ENCODE measurements around the gene UPF1.

The UPF1 gene

DNA sequence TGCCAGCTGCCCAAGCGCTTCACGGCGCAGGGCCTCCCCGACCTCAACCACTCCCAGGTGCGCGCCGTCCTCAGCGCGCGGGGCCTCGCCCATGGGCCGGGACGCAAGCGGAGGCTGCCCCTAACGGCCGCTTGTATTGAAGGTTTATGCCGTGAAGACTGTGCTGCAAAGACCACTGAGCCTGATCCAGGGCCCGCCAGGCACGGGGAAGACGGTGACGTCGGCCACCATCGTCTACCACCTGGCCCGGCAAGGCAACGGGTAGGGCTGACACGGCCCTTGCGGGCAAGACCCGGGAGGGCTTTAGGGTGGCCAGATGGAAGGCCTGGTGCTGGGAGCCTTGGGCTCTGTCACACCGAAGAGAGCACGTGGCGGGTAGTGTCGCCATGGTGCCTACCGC is 23.2 kb downstream of the UPF1 start:
- no peaks in the 10 kb centered on the region for H3K9me3 ChIP-seq (ENCODE audit: insufficient read depth, low read length)
- H3K36me3 ChIP-seq (ENCODE audit: insufficient read depth, insufficient read length, low read length) = peaks cover 98% of the 10 kb centered on the region
- no peak overlapping the region for H3K4me3 ChIP-seq (ENCODE audit: insufficient read length, low read depth)
- peaks cover 14% of the 10 kb centered on the region for H3K4me1 ChIP-seq (ENCODE audit: insufficient read depth, insufficient read length)
- DNase-seq (ENCODE audit: low read depth, low spot score) = no peak
- no peak overlapping the region for H3K9ac ChIP-seq (ENCODE audit: insufficient read length, low read depth)
- TF ChIP-seq ZNF274 (IDR thresholded peaks at IDR 0.05; ENCODE audit: low read depth, low read length) = no peak
- no peak for TF ChIP-seq SUZ12 (IDR thresholded peaks at IDR 0.05; ENCODE audit: extremely low read depth, insufficient read depth, insufficient read length)
- no peak for TF ChIP-seq YY1 (IDR thresholded peaks at IDR 0.05; ENCODE audit: insufficient read depth, insufficient read length)
- H3K27me3 ChIP-seq (ENCODE audit: insufficient read depth, insufficient read length) = no peaks in the 10 kb centered on the region

DNA sequence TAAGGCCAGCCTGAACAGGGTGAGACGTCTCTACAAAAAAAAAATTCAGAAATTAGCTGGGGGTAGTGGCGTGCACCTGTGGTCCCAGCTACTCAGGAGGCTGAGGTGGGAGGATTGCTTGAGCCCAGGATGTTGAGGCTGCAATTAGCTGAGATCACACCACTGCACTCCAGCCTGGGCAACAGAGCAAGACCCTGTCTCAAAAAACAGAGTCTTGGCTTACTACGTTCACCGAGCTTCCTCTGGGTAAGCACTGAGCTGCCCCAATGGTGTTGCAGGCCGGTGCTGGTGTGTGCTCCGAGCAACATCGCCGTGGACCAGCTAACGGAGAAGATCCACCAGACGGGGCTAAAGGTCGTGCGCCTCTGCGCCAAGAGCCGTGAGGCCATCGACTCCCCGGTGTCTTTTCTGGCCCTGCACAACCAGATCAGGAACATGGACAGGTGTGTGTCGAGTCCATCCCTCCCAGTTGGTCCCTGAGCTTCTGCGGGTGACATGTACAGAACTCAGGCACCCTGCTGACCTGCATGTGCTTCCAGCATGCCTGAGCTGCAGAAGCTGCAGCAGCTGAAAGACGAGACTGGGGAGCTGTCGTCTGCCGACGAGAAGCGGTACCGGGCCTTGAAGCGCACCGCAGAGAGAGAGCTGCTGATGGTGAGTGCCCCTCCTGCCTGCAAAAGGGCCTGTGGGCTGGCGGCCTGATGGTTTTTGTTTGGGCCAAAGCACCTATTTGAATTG is 24.1 kb downstream of the UPF1 start:
- DNase-seq (ENCODE audit: low read depth, low spot score) = no peak
- peaks cover 98% of the 10 kb centered on the region for H3K36me3 ChIP-seq (ENCODE audit: insufficient read depth, insufficient read length, low read length)
- TF ChIP-seq SUZ12 (IDR thresholded peaks at IDR 0.05; ENCODE audit: extremely low read depth, insufficient read depth, insufficient read length) = no peak
- TF ChIP-seq YY1 (IDR thresholded peaks at IDR 0.05; ENCODE audit: insufficient read depth, insufficient read length) = no peak
- no peak for TF ChIP-seq ZNF274 (IDR thresholded peaks at IDR 0.05; ENCODE audit: low read depth, low read length)

DNA sequence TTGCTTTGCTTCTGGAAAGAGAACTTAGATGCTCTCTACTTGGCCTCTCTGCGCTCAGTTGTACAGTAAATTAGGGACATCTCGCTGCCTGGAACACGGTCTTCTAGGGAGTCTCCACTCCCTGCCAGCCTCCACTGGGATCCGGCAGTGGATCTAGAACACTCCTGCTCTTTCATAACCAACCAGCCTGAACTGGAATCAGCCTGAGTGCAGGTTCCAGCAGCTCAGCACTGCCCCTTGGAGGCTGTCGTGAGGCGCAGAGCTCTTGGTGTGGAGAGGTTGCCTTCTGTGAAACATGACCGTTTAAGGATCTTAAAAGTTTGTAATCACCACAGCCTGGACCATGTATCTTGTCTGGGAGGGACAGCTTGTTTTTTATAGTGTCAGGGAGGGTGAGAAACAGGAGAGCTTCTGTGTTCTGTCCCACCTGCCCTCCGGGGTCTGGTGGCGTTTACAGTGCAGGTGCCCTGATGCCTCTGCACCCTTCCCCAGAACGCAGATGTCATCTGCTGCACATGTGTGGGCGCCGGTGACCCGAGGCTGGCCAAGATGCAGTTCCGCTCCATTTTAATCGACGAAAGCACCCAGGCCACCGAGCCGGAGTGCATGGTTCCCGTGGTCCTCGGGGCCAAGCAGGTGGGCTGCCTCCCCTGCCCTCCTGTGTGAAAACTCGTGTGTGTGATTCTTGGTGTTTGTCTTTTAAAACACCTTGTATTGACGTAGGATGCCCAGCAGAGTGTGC is 24.8 kb downstream of the UPF1 start:
- Histone ChIP-seq H3K9ac (ENCODE audit: insufficient read length, low read depth) (peak overlapping the region; percentile 8), H3K4me1 (ENCODE audit: insufficient read depth, insufficient read length) (peaks cover 8% of the 10 kb centered on the region), H3K4me3 (ENCODE audit: insufficient read length, low read depth) (no peak overlapping the region), H3K36me3 (ENCODE audit: insufficient read depth, insufficient read length, low read length) (peaks cover 98% of the 10 kb centered on the region), H3K27me3 (ENCODE audit: insufficient read depth, insufficient read length) (no peaks in the 10 kb centered on the region), H3K9me3 (ENCODE audit: insufficient read depth, low read length) (no peaks in the 10 kb centered on the region)
- DNase-seq (ENCODE audit: low read depth, low spot score) = no peak
- no peak for TF ChIP-seq SUZ12 (IDR thresholded peaks at IDR 0.05; ENCODE audit: extremely low read depth, insufficient read depth, insufficient read length)
- no peak for TF ChIP-seq ZNF274 (IDR thresholded peaks at IDR 0.05; ENCODE audit: low read depth, low read length)
- no peak for TF ChIP-seq YY1 (IDR thresholded peaks at IDR 0.05; ENCODE audit: insufficient read depth, insufficient read length)

More for the DNA sequence above, 24.1 kb downstream of the UPF1 start:
- Histone ChIP-seq H3K27me3 (ENCODE audit: insufficient read depth, insufficient read length) (no peaks in the 10 kb centered on the region), H3K4me1 (ENCODE audit: insufficient read depth, insufficient read length) (peaks cover 8% of the 10 kb centered on the region), H3K4me3 (ENCODE audit: insufficient read length, low read depth) (no peak overlapping the region), H3K9ac (ENCODE audit: insufficient read length, low read depth) (no peak overlapping the region), H3K9me3 (ENCODE audit: insufficient read depth, low read length) (no peaks in the 10 kb centered on the region)

DNA sequence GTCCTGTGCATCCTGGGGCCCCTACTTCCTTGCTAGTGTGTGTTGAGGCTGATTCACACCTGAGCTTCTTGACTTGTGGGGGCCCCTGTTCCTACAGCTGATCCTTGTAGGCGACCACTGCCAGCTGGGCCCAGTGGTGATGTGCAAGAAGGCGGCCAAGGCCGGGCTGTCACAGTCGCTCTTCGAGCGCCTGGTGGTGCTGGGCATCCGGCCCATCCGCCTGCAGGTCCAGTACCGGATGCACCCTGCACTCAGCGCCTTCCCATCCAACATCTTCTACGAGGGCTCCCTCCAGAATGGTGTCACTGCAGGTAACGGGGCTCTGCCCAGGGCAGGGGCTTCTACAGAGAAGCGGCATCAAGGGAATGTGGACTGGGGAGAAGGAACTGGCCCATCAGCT is 25.5 kb downstream of the UPF1 start:
- peaks cover 8% of the 10 kb centered on the region for H3K4me1 ChIP-seq (ENCODE audit: insufficient read depth, insufficient read length)
- no peaks in the 10 kb centered on the region for H3K9me3 ChIP-seq (ENCODE audit: insufficient read depth, low read length)
- no peak overlapping the region for H3K4me3 ChIP-seq (ENCODE audit: insufficient read length, low read depth)
- no peak overlapping the region for H3K9ac ChIP-seq (ENCODE audit: insufficient read length, low read depth)
- TF ChIP-seq ZNF274 (IDR thresholded peaks at IDR 0.05; ENCODE audit: low read depth, low read length) (no peak), YY1 (IDR thresholded peaks at IDR 0.05; ENCODE audit: insufficient read depth, insufficient read length) (no peak), SUZ12 (IDR thresholded peaks at IDR 0.05; ENCODE audit: extremely low read depth, insufficient read depth, insufficient read length) (no peak)
- H3K27me3 ChIP-seq (ENCODE audit: insufficient read depth, insufficient read length) = no peaks in the 10 kb centered on the region
- DNase-seq (ENCODE audit: low read depth, low spot score) = no peak
- H3K36me3 ChIP-seq (ENCODE audit: insufficient read depth, insufficient read length, low read length) = peaks cover 98% of the 10 kb centered on the region

DNA sequence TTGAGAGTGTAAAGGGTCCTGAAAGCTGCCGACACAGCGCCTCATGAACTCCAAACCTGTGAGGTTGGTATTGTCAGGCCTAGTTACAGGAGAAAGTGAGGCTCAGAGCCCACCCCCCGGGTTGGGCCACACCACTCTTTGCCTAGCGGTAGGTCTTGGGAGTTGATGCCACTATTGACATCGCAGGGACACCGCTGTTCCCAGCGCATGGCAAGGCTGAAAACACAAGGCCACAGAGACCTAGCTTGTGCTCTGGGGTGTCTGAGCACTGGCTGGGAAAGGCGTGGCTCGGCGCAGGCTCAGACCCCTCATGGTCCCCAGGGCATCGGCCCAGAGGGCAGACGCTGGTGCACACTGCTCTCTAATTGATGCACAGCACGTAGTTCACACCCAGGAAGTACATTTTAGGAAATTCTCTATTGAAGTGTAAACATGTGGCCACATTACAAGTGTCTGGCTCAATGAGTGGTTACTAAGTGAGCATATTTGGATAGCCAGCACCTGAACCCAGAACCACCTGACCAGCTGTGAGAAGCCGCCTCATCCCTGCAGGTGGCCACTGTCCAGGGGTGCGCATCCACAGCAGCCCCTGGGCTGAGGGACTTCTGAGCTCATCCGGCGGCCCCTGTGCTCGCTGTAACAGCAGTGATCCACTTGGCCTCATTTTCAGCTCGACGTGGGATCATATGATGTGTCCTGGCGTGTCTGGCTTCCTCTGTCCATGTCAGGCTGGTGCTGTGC is 27.3 kb downstream of the UPF1 start:
- Histone ChIP-seq H3K9me3 (ENCODE audit: insufficient read depth, low read length) (no peaks in the 10 kb centered on the region), H3K36me3 (ENCODE audit: insufficient read depth, insufficient read length, low read length) (peaks cover 100% of the 10 kb centered on the region), H3K27me3 (ENCODE audit: insufficient read depth, insufficient read length) (no peaks in the 10 kb centered on the region), H3K4me3 (ENCODE audit: insufficient read length, low read depth) (no peak overlapping the region), H3K9ac (ENCODE audit: insufficient read length, low read depth) (no peak overlapping the region), H3K4me1 (ENCODE audit: insufficient read depth, insufficient read length) (peaks cover 12% of the 10 kb centered on the region)
- TF ChIP-seq SUZ12 (IDR thresholded peaks at IDR 0.05; ENCODE audit: extremely low read depth, insufficient read depth, insufficient read length) = no peak
- no peak for DNase-seq (ENCODE audit: low read depth, low spot score)

DNA sequence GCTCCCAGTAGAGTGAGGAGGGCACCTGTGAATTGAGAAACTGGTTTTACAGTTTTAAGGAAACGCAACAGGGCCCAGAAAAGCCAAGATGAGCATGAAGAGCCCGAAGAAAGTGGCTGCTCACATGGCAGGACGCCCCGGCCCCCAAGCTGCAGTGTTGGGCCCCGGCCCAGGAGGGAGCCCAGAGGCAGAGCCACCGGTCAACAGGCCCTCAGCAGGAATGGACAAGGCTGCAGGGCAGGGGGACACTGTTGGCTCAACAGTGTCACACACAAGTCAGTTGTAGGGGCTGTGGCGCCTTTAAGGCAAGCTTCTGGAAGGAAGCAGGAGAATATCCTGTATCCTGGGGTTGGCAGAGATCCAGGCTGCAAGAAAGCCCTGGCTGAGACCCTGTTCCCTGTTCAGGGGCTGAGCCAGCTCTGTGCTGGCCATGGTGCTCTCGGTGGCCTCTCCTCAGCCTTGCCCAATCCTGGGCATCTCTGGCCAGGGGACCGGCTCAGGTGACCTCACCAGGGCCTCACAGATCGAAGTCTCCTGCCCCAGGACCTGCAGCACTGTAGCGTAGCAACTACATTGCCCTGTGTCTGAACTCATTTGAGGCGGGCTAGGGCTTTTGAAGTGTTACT is 28.0 kb downstream of the UPF1 start:
- Histone ChIP-seq H3K9ac (ENCODE audit: insufficient read length, low read depth) (no peak overlapping the region), H3K4me3 (ENCODE audit: insufficient read length, low read depth) (no peak overlapping the region), H3K27me3 (ENCODE audit: insufficient read depth, insufficient read length) (no peaks in the 10 kb centered on the region), H3K9me3 (ENCODE audit: insufficient read depth, low read length) (no peaks in the 10 kb centered on the region), H3K36me3 (ENCODE audit: insufficient read depth, insufficient read length, low read length) (peaks cover 97% of the 10 kb centered on the region), H3K4me1 (ENCODE audit: insufficient read depth, insufficient read length) (peaks cover 12% of the 10 kb centered on the region)
- DNase-seq (ENCODE audit: low read depth, low spot score) = no peak
- TF ChIP-seq SUZ12 (IDR thresholded peaks at IDR 0.05; ENCODE audit: extremely low read depth, insufficient read depth, insufficient read length) = no peak
- no peak for TF ChIP-seq ZNF274 (IDR thresholded peaks at IDR 0.05; ENCODE audit: low read depth, low read length)
- no peak for TF ChIP-seq YY1 (IDR thresholded peaks at IDR 0.05; ENCODE audit: insufficient read depth, insufficient read length)

Measured in NT2/D1 (cell line).